8988T (cell line): ENCODE measurements around the gene ILK.

Source experiments
- DNase-seq: peaks from one replicate; pipeline ENCODE4 v3.0.0; 2011

The ILK gene

DNA sequence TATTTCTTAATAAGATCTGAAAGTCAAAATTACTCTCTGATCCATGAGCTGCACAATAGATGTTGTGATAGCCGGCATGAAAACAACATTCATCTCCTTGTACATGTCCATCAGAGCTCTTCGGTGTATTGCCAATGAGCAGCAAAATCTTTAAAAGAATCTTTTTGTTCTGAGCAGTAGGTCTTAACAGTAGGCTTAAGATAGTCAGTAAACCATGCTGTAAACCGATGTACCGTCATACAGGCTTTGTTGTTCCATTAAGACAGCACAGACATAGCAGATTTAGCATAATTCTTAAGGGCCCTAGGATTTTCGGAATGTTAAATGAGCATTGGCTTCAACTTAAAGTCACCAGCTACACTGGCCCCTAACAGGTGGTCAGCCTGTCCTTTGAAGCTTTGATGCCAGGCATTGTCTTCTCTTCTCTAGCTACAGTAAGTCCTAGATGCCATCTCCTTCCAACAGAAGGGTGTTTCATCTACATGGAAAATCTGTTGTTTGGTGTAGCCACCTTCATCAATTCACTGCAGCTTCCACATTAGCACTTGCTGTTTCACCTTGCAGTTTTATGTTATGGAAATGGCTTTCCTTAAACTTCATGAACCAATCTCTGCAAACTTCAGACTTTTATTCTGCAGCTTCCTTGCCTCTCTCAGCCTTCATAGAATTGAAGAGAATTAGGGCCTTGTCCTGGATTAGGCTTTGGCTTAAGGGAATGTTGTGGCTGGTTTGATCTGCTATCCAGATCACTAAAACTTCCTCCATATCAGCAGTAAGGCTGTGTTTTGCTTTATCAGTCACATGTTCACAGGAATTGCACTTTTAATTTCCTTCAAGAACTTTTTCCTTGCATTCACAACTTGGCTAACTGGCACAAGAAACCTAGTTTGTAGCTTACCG, 28.5 kb upstream of the ILK start:
- no peak for DNase-seq

DNA sequence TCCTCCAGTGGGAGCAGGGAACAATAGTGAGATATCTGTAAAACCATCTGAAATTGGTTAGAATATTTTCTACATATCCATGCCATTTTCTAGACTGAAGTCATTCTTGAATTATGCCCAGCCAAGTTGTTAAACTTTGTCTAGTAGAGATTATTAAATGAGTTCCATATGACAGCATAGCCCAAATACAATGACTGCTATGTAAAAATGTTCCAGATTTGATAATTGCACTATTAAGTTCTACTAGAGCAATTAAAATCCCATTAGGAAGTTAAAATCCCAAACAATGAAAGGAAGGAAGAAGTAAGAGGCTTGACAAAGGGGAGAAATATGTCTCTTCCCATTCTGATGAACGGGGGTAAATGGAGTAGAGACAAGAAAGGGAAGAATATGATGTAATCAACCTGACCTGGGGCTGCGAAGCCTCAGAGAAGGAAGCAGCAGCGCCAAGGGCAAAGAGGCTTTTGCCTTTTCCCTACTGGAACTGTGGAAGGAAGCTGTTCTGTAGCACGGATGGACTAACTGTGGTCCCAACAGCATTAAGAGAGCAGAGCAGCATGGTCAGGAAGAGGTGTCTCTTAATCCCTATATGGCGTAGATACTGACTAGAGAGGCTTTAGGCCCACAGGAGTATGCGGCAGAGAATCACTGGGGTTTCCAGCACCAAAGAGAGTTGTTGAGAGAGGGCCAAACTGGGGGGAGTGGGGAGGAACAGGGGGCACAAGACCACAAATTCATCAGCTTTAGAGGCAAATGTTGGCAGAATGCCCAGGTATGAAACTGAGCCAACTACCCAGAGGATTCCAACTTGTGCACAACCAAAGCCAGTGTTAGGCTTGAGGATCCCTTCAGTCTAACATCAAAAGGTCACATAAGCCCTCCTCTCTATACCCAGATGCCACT, 26.9 kb upstream of the ILK start:
- DNase-seq = no peak

DNA sequence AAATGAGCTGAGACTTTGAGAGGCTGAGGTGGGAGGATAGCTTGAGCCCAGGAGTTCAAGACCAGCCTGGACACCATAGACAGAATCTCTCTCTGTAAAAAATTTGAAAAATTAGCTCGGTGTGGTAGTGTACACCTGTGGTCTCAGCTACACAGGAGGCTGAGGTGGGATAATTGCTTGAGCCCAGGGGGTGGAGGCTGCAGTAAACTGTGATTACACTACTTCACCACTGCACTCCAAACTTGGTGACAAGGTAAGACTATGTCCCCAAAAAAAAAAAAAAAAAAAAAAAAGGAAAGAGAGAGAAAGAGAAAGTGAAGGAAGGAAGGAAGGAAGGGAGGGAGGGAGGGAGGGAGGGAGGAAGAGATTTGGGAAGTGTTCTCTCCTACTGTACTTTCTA, 25.4 kb upstream of the ILK start:
- DNase-seq = no peak

DNA sequence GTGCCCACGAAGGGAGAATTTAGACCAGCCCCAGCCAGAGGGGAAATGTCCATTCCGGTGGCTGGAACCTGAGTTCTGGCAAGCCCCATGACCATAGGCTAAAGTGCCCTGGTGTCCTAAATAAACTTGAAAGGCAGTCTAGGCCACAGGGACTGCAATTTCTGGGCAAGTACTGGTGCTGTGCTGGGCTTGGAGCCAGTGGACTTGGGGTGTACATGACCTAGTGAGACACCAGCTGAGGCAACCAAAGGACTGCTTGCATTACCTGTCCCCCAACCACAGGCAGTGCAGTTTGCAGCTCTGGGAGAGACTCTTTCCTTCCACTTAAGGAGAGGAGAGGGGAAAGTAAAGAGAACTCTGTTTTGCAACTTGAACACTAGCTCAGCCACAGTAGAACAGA, 23.9 kb upstream of the ILK start:
- no peak for DNase-seq

DNA sequence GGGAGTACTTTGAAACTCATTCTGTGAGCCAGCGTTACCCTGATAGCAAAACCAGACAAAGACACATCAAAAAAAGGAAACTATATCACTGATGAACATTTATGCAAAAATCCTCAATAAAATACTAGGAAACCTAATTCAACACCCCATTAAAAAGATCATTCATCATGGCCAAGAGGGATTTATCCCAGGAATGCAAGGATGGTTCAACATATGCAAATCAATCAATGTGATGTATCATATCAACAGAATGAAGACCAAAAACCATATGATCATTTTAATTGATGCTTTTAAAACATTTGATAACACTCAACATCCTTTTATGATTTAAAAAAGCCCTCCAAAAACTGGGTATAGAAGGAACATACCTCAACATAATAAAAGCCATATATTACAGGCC, 20.0 kb upstream of the ILK start:
- no peak for DNase-seq

DNA sequence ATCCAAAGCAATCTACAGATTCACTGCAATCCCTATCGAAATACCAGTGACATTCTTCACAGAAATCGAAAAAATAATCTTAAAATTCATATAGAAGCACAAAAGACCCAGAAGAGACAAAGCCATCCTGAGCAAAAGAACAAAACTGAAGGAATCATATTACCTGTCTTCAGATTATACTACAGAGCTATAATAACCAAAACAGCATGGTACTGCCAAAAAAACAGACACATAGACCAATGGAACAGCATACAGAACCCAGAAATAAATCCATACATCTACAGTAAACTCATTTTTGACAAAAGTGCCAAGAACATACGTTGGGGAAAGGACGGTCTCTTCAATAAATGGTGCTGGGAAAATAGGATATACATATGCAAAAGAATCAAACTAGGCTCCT, 19.0 kb upstream of the ILK start:
- DNase-seq = no peak

DNA sequence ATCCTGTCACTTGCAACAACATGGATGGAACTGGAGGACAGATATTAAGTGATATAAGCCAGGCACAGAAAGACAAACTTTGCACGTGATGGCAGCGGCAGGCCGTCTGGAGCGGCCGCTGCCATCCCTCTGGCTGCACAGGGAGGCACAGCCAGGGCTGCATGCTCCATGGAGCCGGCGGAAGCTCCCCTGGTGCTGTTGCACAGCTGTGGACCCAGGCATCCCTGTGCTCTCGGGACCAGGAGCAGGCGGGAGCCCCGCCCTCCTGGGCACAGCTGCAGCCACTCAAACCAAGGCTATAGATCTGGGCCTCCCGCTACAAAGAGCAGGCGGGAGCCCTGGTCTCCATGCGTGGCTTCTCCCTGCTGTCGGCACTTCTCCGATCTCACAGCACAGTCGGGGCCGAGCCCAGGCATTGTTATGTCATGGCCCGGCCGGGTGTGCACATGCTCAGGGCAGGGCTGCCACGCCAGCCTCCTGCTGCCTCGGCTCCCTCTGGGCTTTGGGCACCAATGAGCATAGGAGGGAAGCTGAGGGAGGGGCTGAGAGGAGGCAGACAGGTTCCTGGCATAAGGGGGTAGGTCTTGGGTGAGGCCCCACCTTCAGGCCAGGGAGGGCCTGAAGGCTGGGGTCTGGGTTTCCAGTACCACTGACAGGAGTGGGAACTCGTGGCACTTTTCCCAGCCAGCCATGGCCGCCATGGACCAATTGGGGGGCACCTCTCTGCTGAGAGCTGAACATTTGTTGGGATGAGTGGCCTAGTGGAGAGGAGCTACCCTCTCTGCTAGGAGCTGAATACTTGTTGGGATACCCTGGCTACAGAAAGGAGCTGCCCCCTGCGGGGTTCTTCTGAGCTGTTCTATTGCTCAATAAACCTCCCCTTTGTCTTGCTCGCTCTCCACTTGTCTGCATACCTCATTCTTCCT, 16.9 kb upstream of the ILK start:
- no peak for DNase-seq

DNA sequence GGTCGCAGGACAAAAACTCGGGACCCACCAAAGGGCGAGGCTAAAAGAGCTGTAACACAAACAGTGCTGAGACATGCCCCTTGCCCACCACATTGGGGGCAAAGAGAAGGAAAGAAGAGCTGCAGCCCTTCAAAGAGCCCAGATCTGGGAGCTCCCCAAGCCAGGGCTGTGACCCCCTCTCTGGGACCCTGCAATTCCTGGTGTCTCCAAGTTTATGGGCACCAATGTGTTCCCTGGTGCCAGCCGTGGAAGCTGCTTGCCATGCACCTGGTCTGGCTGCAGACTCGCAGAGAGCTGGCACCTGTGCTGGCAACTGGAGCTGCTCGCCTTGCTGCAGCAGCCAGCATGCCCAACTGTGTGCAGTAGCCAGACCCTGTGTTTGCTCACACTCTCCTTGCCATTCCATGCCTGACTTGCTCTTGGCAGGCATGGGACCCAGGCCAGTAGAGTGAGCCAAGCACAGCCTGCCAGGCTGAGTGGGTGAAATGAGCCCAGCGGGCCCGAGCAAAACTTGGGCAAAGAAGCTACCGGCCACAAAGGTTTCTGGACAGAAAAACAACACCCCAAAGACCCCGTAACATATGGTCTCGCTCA, 16.1 kb upstream of the ILK start:
- DNase-seq = no peak

DNA sequence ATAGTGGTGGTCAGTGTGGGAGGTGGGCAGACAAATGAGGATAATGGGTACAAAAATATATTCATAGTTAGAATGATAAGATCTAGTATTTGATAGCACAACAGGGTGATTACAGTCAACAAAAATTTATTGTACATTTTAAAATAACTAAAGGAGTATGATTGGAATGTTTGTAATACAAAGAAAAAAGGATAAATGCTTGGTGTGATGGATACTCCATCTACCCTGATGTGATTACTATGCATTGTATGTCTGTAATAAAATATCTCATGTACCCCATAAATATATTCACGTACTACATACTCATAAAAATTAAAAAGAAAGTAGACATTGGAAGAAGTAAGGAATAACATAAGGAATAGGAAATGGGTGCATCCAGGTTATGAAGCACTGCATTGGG, 15.6 kb upstream of the ILK start:
- no peak for DNase-seq

DNA sequence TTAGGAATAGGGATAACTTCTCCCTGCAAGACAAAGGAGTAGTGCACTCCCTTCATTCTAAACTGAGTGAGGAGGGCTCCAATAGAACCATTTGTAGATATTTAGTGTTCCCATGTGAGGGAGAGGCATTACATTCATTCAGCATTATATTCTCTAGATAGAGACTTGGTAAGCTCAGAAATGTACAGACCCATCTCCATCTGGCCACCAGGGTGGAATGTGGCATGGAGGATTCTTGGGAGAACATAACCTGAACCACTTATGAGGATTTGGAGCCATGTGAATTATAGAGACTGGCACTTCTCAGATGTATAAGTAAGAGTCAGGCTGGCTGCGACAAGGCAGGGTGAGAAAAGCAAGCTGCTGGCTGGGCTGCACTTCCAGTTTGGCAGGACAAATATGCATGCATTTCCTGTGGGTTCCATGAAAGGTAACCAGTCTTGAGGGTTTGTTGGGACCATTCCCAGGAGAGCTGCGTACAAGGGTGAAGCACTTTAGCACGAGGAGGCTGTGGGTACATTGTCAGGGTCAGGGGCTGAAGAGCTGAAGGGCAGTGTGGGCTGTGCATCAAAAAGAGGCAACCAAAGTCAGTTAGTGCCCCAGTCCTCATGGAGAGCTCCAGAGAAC, 9.3 kb upstream of the ILK start:
- no peak for DNase-seq

DNA sequence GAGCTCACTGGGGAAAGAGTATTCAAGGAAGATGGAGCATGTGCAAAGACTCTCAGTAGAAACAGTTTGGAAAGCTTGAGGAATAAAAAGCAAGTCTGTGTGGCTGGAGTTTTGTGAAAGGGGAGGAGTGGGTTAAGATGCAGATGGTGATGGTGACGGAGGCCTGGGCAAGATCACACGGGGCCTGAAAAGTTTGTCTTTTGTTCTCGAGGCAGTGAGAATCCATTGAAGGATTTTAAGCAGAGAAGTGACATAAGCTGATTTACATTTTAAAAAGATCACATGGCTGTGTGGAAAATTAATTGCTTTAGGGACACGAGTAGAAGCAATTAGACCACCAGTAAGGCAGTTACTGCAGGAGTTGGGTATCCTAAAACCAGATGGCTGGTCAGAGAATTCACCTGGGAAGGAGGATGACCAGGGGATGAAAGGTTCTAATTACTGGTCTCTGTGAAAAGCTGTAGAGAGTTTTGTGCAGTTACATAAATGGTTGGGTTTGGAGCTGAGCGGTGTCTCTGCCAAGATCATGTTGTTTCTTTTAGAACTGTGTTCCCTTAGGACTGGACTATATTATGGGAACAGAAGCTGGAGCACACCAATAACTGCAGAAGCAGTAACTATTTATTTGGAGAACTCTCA, 7.2 kb upstream of the ILK start:
- DNase-seq = no peak

DNA sequence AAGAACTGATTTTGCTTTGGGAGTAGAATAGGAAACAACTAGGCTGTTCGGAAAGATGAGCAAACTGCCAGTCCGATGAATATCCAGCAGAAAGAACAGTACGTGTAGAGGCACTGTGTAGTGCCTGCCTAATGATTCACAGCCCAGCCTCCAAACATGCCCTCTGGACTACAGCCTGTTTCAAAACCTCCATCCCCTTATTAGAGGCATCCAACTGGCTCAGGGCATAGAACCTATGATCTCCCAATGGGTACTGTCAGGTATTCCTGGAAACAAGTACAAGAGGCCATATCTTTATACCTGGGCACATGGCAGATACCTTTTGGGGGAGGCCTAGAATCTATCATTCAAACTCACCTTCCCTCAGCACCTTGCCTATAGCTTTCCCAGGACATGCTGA, 5.0 kb upstream of the ILK start:
- no peak for DNase-seq

DNA sequence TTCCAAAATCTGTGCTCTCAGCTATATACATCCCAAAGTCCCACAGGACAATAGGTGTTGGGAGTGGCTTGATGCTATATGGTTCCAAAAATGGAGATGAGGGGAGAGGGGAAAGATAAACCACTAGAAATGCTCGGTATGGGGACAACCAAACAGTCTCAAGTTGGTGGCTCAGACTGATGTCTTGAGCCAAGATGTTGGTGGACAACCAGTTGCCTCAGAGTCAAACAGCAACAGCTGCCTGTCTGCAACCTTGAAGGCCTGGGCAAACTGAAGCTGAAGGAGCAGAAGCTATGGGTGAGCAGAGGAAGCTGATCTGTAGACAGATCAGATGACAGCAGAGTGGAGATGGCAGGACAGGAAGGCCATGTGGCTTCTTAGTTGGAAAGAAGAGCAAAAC, 4.1 kb upstream of the ILK start:
- DNase-seq = no peak

DNA sequence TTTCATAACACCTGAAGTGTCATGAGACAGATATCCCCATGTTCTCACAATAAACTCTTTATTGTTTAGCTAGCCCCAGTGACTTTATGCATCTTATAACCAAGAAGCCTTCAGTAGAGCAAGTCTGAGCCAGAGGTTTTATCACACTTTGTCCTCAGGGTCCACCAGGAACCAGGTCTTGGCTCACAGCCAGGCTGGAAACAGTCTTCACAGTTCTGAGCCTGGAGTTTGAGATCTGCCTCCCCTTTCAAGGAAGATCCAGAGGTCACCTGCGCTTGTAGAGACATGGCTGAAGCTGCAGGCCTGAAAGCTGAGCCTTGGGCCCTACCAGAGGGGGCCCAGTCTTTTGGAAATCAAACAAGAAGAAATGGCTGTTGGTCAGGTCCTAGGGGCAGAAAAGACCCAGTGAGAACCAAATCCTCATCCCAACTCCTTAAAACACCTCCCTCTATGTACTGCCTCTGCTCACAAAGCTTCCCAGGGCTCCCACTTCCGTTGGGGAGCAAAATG, 3.6 kb upstream of the ILK start:
- no peak for DNase-seq

DNA sequence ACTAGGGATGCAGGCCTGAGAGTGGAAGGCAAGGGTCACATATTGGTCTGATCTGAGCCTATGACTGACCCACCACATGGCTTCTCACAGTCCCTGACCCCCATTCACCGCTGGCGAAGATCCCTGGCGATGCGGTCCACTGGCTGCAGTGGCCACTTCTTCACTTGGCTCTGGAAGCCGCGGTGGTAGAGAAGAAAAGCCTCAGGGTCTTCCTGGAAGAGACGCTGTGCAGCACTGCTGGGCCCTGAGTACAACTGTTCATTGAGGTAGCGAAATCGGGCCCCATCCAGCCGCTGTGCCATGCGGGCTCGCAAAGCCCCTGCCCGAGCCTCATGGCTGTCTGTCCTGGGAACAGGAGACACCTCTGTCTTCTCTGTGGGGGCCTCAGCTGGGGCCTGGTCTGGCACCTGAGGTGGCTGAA, 2.5 kb upstream of the ILK start:
- DNase-seq = no peak

DNA sequence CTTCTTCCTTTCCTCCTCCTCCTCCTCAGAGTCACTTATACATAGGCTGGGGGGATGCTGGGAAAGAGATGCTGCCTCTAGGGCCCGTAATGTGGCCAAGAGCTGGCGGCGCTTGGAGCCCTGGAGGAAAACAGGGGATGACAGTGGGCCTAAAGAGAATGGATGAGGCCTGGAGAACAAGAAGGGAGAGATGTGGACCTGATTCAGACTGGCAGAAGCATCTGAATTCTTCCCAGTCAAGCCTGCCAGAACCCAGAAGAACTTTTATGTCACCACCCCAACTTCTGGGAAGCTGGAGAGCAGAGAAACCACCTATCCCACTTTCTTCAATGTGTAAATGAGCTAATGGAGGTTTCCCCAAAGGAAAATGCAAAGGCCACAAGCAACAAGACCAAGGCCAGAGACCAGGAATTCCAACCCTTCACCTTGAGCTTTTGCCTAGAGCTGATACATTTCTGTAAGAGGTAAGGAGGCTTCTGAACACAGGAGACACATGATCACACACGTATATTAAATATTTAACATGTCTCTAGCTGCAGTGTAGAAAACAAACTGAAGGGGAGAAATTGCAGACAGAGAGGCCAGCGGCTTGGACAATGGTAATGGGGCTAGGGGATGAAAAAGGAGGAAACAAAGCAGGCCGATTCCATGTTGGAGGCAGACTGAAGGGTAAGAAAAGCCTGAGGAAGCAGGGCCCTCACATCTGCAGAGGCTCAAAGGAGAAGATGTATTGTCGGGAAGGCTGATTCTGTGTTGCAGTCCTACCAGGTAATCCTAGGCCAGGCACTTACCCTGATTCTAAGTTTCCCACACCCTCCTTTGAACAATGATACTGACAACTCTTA, 1.3 kb upstream of the ILK start:
- DNase-seq = no peak

DNA sequence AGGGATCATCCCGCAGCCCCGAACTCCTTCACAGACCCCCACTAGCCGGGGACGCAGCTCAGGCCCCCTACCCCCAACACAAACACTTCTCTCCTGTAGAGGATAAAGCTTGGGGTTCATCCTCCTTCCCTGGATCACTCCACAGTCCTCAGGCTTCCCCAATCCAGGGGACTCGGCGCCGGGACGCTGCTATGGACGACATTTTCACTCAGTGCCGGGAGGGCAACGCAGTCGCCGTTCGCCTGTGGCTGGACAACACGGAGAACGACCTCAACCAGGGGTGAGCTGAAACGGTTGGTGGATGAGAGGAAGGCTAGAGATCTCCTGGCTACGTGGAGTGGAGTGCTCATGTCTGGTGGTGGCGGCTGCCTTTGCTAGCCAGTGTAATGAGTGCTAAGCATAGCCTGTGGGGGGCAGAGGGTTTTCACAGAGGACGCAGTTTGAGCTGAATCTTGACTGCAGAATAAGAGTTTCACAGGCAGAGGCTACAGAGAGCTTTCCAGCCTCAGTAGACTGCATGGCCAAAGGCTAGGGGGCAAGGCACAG, 580 bp downstream of the ILK start:
- DNase-seq = no peak

DNA sequence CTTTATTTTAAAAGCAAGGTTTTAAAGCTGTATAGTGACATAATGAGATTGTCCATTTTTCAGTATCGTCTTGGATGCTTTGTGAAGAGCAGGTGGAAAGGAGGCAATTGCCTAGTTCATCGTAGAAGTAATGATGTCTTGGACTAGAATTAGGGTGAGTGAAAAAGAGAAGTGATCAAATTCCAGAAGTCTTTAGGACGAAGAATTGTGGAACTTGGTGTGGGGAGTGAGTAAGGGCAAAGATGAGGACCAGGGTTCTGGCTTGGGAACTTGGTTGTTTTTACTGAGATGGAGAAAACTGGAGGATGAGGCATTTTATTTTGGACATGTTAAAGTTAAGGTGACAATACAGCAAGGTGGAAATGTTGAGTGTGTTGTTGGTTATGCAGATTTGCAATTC, 1.2 kb downstream of the ILK start:
- no peak for DNase-seq

DNA sequence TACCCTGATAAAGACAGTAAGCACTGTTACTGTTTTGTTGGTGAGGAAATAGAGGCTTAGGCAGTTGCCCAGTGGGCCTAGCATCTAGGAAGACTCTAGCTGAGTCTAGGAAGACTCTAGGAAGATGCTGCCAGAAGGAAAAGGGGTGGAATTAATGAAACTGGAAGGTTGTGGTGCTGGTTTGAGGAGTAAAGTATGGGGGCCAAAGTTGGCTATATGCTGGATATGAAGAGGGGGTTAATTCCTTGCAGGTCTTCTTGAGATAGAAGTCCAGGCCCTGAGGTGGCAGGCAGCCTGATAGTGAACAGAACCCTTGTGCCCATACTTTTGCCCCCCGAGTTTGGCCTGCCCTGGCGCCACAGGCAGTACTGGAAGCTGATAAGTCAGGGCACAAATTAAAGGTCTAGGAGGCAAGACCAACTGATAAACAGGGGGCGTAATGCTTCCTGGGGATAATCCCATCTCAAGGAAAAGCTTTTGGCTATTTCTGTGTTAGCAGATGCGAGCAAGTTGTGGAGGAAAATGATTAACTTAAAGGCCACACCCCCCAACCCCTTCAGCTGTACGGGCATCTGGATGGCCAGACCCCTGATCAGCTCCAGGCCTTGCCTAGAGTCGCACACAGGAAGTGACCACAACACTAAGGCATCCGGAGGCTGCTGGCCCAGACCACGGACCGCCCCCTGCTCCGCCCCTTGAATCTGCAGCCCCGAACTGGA, 3.1 kb downstream of the ILK start:
- DNase-seq = peak; percentile 97
